PC-9 (cell line): Measurements from ENCODE around the gene HMOX1.

Source experiments
- CTCF ChIP-seq: fragments of 200-600 bp; sonication (generic); conservative IDR thresholded peaks from 2 replicates; pipeline ENCODE4 v1.6.1; 2017; ENCODE audit warnings: mixed run types, antibody characterized with exemption, mild to moderate bottlenecking, moderate library complexity
- EZH2 ChIP-seq: fragments of 200-600 bp; sonication (generic); IDR thresholded peaks from 2 replicates; pipeline ENCODE4 v1.8.0; 2017; ENCODE audit warnings: antibody characterized with exemption, low read depth

GRCh38 chr22:35354068-35354467, 26.8 kb upstream of the HMOX1 start:
- TF ChIP-seq CTCF = no peak
- no peak for TF ChIP-seq EZH2
